GM03348 (cell line): ENCODE results near the gene MRPL19.

Experiments
- DNase-seq: peaks from one replicate; pipeline ENCODE4 v3.0.0; 2012; ENCODE audit warnings: low spot score

MRPL19 gene

DNA sequence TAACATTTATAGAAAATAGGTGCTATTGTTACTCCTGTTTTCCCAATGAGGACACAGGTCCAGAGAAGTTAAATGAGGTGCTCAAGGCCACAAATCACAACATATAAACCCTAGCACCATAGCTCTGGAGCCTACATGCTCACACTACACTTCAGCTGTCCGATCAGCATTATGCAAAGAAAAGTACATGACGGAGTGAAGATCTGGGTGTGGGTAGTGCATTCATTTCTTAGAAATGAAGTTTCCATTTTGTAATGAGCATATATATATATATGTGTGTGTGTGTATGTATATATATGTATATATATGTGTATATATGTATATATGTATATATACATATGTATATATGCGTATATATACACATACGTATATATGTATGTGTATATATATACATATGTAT is 30.2 kb upstream of the MRPL19 start:
- no peak for DNase-seq

- DNase-seq = no peak
These were observed 29.6 kb upstream of the MRPL19 start for GRCh38 chr2:75616933-75617332.

DNA sequence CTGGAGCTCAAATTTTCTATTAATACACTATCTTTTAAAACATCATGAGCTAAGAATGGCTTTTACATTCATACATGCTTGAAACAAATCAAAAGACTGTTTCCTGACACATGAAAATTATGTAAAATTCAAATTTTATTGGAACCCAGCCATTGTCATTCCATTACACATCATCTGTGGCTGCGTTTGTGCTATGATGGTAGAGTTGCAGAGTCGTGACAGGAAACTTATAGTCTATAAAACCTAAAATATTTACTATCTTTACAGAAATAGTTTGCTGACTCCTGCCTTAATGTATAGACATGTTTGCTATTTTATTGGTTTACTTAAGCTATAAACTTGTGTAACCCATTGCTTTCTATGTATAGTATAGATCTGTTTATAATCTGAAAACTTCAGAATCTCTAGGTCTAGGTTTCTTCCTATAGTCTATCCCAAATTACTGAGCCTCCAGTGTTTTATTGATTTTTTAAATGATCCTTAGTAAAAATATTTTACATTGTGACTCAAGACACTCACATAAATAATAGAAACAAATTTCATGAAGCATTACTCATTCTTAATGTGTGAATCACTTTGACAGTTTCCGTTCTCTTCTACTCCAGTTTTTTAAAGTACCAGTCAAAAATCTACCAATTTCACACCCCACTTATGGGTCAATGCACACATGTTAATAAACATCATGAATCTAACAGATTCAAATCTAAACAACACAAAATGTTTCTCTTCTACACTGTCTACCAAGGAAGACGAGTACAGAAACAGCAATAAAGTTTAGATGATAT is 26.4 kb upstream of the MRPL19 start:
- DNase-seq = no peak

DNA sequence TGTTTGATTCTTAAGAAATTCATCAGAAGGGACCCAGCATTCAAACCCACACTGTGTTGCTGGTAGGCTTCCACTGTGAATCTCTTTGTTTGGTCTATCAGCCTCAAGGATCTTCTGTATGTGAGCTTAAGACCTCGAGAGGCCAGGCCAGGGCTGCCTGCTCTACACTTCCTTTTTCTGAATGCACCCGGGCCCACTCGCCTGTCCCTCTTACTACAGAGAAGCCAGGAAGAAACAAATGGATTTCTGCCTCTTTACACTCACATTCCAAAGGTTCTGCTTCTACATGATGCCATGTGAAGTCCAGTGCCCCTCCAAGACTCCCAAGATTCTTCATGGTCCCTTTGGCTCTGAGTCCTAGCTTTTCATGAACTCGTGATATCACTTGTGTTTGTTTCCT is 25.4 kb upstream of the MRPL19 start:
- no peak for DNase-seq

DNA sequence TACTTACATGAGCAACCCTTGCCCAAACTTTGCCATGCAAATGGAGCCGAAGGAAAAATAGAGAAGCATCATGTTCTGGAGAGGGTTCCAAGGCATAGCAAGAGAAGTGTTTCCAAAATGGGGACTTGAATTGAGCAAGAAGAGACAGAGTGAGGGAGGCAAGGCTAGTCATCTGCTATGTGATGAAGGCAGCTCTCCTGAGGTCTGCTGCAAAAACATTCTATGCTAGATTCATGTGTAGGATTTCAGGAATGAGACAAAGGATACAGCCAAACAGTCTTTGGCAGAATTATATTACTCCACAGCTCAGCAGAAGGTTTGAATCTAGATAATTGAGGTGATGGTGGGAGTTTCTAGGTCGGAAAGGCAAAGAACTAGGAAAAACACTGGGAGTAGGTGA is 24.1 kb upstream of the MRPL19 start:
- peak; percentile 9 for DNase-seq

- DNase-seq = no peak
These were observed 23.7 kb upstream of the MRPL19 start for GRCh38 chr2:75622929-75623328.

- peak; percentile 61 for DNase-seq
These were observed 18.6 kb upstream of the MRPL19 start for GRCh38 chr2:75627902-75628504.

DNA sequence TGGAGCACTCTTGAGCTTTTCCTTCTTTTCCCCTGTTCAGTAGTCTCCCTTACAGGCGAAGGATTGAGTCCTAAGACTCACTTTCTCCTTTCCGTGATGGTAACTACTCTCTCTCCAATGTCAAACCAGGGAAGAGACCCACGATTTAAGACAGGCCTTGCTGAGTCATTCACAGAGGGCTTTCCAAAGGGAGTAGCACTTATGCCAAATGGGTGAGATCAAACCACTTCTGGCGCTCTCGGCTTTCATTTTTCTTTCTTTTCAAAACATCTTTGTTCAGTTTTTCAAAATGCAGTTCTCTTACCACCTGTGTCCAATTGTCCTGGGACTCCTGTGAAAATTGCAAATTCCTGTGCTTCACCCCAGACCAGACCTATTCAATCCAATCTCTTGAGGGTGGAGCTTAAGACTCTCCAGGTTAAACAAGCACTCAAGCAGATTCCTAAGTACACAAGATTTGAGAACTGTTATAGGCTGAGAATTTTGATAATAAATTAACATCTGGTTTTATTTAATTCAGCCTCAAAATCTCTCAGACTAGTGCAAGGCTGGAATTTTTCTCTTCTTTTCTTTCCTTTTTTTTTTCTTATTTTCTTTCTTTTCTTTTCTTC is 14.4 kb upstream of the MRPL19 start:
- DNase-seq = peak; percentile 47

DNA sequence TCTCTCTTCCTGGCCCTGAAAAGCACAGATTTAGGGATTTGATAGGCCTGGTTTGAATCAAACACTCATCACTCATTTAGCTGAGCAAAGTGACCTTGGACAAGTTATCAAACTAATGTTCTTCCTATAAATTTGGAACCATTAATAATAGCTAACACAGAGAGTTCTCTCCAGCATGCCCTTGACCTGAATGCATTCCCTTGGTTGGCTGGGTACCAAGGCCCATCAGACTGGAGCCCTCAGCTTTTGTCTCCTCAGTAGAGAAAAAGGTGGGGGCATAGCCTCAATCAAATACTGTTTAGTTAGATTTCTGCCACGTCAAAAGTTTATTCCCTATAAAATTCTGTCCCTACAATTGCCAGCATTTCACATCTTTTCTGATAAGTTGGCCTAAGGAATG is 13.8 kb upstream of the MRPL19 start:
- no peak for DNase-seq

DNA sequence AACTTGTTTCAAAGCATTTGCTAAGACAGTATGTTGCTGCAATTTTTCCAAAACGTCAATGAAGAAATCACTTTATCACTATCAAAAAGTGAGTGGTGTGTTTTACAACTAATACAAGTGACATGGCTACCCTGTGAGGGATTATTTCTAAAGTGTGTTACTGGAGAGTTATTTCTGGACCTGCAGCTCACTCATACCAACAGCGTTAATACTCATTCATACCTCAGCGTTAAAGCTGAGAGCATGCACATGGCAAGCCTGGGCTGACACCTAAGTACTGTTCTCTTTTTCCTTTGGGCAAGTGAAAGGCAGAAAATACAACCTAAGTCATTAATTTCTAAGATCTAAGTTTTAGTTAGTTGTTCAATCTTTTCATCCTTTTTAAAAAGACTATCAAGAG is 13.0 kb upstream of the MRPL19 start:
- DNase-seq = no peak

DNA sequence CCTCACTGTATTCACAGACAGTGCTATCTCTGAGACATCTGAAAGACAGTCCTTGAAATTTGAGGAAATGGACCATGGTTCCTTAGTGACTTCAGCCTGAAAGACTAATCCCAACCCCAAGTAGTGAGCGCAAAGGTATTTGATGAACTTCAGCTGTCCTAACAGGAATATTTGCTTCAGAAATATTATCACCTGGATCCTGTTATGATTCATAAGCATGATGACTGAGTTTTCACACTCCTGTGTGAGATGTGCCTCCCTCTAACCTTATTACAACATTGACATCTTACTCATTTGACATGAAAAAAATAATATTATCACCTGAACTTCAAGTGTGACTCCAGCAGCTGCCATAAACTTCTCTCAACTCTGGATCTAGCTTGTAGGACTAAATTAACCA is 11.6 kb upstream of the MRPL19 start:
- no peak for DNase-seq

DNA sequence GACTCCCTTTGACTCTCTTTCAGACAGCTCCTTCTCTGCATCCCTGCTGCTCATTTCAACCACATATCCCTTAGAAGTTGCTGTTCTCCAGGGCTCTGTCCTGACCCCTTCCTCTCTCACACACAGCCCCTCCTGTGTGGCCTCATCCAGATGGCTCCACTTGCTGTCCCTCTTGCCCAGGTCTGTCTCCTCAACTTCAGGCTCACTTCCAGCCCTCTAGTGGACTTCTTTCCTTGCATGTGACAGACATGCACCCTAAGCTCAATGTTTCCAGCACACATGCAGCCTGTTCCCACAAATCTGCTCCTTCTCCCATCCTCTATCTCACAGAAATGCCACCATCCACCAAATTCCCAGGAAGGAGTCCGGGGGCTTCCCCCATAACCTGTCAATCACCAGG is 9.0 kb upstream of the MRPL19 start:
- DNase-seq = no peak

DNA sequence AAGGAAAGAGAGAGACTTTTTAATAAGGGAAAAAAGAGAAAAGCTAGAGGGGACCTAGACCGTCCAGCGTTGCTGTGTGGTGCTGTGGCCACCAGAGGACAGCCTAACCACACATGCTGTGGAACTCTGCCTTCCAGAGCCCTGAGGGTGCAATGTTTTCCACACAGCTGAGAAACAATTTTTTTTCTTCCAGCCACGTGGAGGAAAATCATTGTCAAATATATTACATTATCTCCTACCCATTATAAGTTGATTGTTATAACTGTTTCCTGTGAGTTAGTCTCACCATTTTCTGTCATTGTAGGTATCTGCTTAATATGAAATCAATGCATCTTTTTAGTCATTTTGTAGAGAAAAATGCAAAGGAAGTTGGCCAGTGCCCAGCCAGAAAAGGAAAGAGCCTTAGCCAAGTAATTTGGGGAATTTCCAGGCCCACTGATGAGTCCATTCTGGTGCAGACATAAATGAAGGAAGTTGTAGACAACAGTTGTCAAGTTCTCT is 5.9 kb upstream of the MRPL19 start:
- peak; percentile 77 for DNase-seq

- DNase-seq = peak; percentile 17
These were observed 5.0 kb upstream of the MRPL19 start for GRCh38 chr2:75641587-75641986.

GRCh38 chr2:75643980-75644379 is 2.6 kb upstream of the MRPL19 start:
- no peak for DNase-seq

- DNase-seq = no peak
These were observed 940 bp upstream of the MRPL19 start for GRCh38 chr2:75645643-75646042.

GRCh38 chr2:75646090-75646582 is 447 bp upstream of the MRPL19 start:
- DNase-seq = no peak

DNA sequence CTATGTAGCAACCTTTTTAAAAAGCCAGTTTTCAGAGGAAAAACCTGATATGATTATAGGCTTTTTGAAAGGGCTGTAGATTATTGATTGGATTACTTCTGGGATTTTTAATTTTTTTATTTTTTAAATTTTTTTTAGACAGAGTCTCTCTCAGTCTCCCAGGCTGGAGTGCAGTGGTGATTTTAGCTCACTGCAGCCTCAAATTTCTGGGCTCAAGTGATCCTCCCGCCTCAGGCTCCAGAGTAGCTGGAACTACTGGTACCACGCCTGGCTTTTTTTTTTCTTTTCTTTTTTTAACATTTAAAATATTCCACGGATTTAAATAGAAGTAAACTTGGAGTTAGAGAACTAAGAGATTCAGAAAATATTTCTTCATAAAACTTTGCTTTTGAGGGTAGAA is 1.2 kb downstream of the MRPL19 start:
- no peak for DNase-seq

DNA sequence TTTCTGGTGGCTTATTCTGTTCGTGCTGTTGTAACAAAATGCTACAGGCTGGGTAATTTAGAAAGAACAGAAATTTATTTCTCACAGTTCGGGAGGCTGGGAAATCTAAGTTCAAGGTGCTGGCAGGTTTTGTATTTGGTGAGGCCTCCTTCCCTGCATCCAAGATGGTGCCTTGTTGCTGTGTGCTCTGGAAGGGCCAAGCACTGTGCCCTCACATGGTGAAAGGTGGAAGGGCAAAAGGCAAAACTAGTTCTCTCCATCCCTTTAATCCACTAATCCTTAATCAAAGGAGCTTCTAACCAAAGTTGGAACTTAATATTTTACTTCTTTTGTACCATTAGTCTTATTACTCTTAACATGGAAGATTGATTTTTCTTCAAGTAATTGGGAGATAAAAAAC is 7.4 kb downstream of the MRPL19 start:
- DNase-seq = no peak

- DNase-seq = no peak
These were observed 9.3 kb downstream of the MRPL19 start for GRCh38 chr2:75655861-75656260.

DNA sequence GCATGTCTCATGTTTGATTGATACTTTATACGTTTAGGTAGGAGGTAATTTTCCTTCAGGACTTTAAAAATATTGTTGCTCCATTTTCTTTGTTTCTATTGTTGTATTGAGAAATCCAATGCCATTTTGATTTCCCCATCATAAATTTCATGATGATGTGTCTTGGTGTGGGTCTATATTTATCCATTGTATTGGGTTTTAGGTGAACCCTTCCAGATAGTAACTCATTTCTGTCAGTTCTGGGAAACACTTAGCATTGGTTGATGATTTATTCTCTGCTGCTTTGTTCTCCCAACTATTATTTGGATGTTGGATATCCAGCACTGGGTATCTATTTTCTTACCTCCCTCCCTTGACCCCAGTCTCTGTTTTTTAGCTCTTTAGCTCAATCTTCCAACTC is 10.0 kb downstream of the MRPL19 start:
- DNase-seq = no peak

DNA sequence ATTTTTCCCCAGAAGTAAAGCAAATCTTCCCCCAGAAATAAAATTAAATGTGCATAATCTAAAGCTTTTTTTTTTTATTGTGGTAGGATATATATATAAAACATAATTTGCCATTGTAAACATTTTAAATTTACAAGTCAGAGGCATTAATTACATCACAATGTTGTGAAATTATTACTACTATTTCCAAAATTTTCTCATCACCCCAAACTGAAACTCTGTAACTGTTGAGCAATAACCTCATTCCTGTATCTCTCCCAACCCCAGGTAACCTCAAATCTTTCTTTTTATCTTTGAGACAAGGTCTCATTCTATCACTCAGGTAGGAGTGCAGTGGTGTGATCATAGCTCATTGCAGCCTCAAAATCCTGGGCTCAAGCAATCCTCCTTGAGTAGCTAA is 11.2 kb downstream of the MRPL19 start:
- no peak for DNase-seq

DNA sequence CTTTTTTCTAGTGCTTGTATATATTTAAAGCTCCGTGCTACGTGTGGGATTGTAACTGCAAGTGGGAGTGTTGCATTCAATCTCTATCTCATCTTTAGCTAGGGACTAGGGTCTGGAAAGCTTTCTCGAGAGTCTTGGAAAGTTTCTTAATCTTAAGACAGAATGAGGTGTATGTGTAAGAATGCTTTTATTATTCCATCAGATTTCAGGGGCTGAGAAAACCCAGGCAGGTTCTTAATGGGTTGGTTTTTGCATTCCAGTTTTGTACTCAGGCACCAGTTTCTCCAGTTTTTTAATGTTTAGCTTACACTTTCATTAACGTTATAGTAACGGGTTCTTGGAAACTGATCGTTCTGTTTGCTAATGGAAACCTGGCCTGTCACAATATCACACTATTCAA is 20.3 kb downstream of the MRPL19 start:
- no peak for DNase-seq
